GM12878 (cell line): ENCODE data around the gene C14orf119. TPM values are rescaled to one million over a fixed set of nuclear protein-coding genes. Genes with fewer than 3 reads are reported as not detected.

ENCODE experiments used
- BCL3 ChIP-seq: IDR thresholded peaks from 2 replicates; pipeline ENCODE4 v1.6.1; 2011; ENCODE audit warnings: borderline replicate concordance, low read depth, mild to moderate bottlenecking, moderate library complexity, low read length; ENCODE audit not compliant: insufficient read depth, poor library complexity, severe bottlenecking
- FOXK2 ChIP-seq: fragments of 450-650 bp; IDR thresholded peaks from 2 replicates; pipeline ENCODE4 v1.6.1; 2017; ENCODE audit warnings: mild to moderate bottlenecking, moderate library complexity
- JUNB ChIP-seq: IDR thresholded peaks from 2 replicates; pipeline ENCODE4 v1.6.1; 2016; ENCODE audit warnings: antibody characterized with exemption, mild to moderate bottlenecking
- LARP7 ChIP-seq: fragments of 450-650 bp; IDR thresholded peaks from 2 replicates; pipeline ENCODE4 v1.6.1; 2017; ENCODE audit warnings: mild to moderate bottlenecking
- RCOR1 ChIP-seq: conservative IDR thresholded peaks from 2 replicates; pipeline ENCODE4 v1.6.1; 2012; ENCODE audit warnings: low read depth, low read length, improper control_type of control experiment
- STAT1 ChIP-seq: fragments of 450-650 bp; conservative IDR thresholded peaks from 2 replicates; pipeline ENCODE4 v1.6.1; 2014; ENCODE audit warnings: antibody characterized with exemption, mild to moderate bottlenecking
- STAT3 ChIP-seq: IDR thresholded peaks from 2 replicates; pipeline ENCODE4 v1.6.1; 2011; ENCODE audit warnings: low read depth, low read length, improper control_type of control experiment
- ZBTB11 ChIP-seq: fragments of 450-650 bp; formaldehyde crosslinking; IDR thresholded peaks from 2 replicates; pipeline ENCODE4 v1.5.0; 2022; ENCODE audit warnings: mild to moderate bottlenecking, missing genetic modification characterization
- polyA plus RNA-seq, 11 experiments: library from polyadenylated mRNA; depleted of rRNA in 4 of 11; unstranded in 6 of 11; stranded (reverse) in 5 of 11; fragments of >200 nt; fragmentation: Nextera tagmentation in 4 of 11; fragmentation: Illumina TruSeq in 1 of 11; extraction: Ambion mirVana in 4 of 11; extraction: Trizol in 1 of 11; gene quantifications; 1 replicate in 1 of 11; 2 replicates in 10 of 11; pipeline versions ENCODE4 v1.2.1 to v1.2.3, GENCODE V29; 2011 to 2016; ENCODE audit warnings: inconsistent platforms in 2 of 11, missing spikeins in 2 of 11, low read depth in 1 of 11
- total RNA-seq, 4 experiments: library from RNA; depleted of rRNA in 3 of 4; stranded (reverse); fragments of >200 nt in 3 of 4; fragmentation: Illumina TruSeq in 1 of 4; extraction: Trizol in 1 of 4; gene quantifications; 2 replicates each; pipeline versions ENCODE4 v1.2.1 to v1.2.3, GENCODE V29; 2013 to 2021

Gene C14orf119
- total and polyA plus RNA-seq, 10 of the 15 experiments (the other 5 are each of a cell fraction or from before 2014, with no cell fraction given), result 32.3 to 228 (median 57.6) TPM

- TF ChIP-seq BCL3 (no peak), LARP7 (no peak), FOXK2 (no peak), JUNB (no peak), STAT3 (no peak), STAT1 (no peak), RCOR1 (no peak), ZBTB11 (CRISPR knock-in tag) (no peak)
Measured at GRCh38 chr14:23124337-23124954, 29.1 kb downstream of the C14orf119 start (continued).
